ENCODE measurements around the gene PPA2. TPM values are rescaled to one million over a fixed set of nuclear protein-coding genes. Genes with fewer than 3 reads are reported as not detected.

Gene PPA2
- total and polyA plus RNA-seq, 10 of the 15 experiments (the other 5 are each of a cell fraction or from before 2014, with no cell fraction given) = 93.8 to 293 (median 146) TPM

- RAD21 ChIA-PET (ENCODE audit: unreplicated experiment) = no interaction called here
- in situ Hi-C loops (cut with MboI) = no loop called here
- FAIRE-seq (no peak), ATAC-seq (no peak), DNase-seq (ENCODE audit: low read depth, low spot score) (no peak)
- CTCF ChIA-PET = no interaction called here
- H3K27ac ChIP-seq (ENCODE audit: control insufficient read depth, insufficient read depth) = no peak overlapping the region
- H3K9ac ChIP-seq (ENCODE audit: control insufficient read depth, insufficient read depth, low read length) = no peak overlapping the region
- H3K27me3 ChIP-seq (replicated peaks in 1 of 2; ENCODE audit: control insufficient read depth in 2 of 2, insufficient read depth in 2 of 2, low read length in 1 of 2) = no peaks in the 10 kb centered on the region
- POLR2A ChIA-PET = interaction anchor here (0.5 kb wide), 1 partner anchor 443 kb away, joined by 3 read pairs; no protein-coding TSS in a partner anchor
- H4K20me1 ChIP-seq (ENCODE audit: control insufficient read depth, insufficient read depth) = no peaks in the 10 kb centered on the region
- H3K4me3 ChIP-seq = no peak overlapping the region
- no peak overlapping the region for H2AFZ ChIP-seq (ENCODE audit: control insufficient read depth, low read depth, low read length)
- SMC1A ChIA-PET (ENCODE audit: uncharacterized antibody, unreplicated experiment) = interaction anchor here (0.6 to 1.3 kb wide), 4 partner anchors 10 to 220 kb away, joined by 3 to 7 read pairs (median 3); no protein-coding TSS in a partner anchor
- no peaks in the 10 kb centered on the region for H3K36me3 ChIP-seq (ENCODE audit: control insufficient read depth in 2 of 2, insufficient read depth in 2 of 2, low read length in 1 of 2)
- no peaks in the 10 kb centered on the region for H3K79me2 ChIP-seq (ENCODE audit: control insufficient read depth, insufficient read depth, low read length)
- no peak for TF ChIP-seq ZNF274 (IDR thresholded peaks at IDR 0.05; ENCODE audit: insufficient read depth, insufficient read length)
- no peak for TF ChIP-seq CREB1 (IDR thresholded peaks at IDR 0.05; ENCODE audit: low read depth)
- TF ChIP-seq KLF5 (IDR thresholded peaks at IDR 0.05; ENCODE audit: partially characterized antibody) = no peak
- no peak for TF ChIP-seq SMAD5 (IDR thresholded peaks at IDR 0.05; ENCODE audit: low read depth)
- no peak for TF ChIP-seq ZNF592 (IDR thresholded peaks at IDR 0.05)
- TF ChIP-seq MEF2B (IDR thresholded peaks at IDR 0.05; ENCODE audit: partially characterized antibody, poor library complexity, severe bottlenecking) = no peak
- TF ChIP-seq ZNF384 (IDR thresholded peaks at IDR 0.05; ENCODE audit: borderline replicate concordance, low read depth, low read length) = no peak
- no peak for TF ChIP-seq CREM (IDR thresholded peaks at IDR 0.05; ENCODE audit: low read depth)
- TF ChIP-seq MXI1 (IDR thresholded peaks at IDR 0.05; ENCODE audit: low read depth, low read length) = no peak
- no peak for TF ChIP-seq MAX (IDR thresholded peaks at IDR 0.05; ENCODE audit: low read depth, low read length)
- no peak for TF ChIP-seq ZBTB40 (IDR thresholded peaks at IDR 0.05; ENCODE audit: borderline replicate concordance)
- no TSS peak for BruUV-seq (replicated peaks)
- intact Hi-C loops (cut with micrococcal nuclease; ENCODE audit: unreplicated experiment) = no loop called here
- H3K4me2 ChIP-seq (ENCODE audit: control insufficient read depth, insufficient read depth) = no peak overlapping the region
- H3K4me1 ChIP-seq (ENCODE audit: control insufficient read depth, insufficient read depth, low read length) = no peaks in the 10 kb centered on the region
- H3K9me3 ChIP-seq (replicated peaks; ENCODE audit: control insufficient read depth, insufficient read depth, low read length) = peaks cover 8% of the 10 kb centered on the region; the same call in 2 of the 3 replicates
Observed at GRCh38 chr4:105361053-105361452, 112.8 kb downstream of the PPA2 start.

All from GM12878 (cell line).